B cell (primary cell): ENCODE results near the gene KLF11. TPM values are rescaled to one million over a fixed set of nuclear protein-coding genes. Genes with fewer than 3 reads are reported as not detected.
"Not testable (repeated sequence)": the region's sequence is repeated elsewhere in the genome, so short reads cannot be mapped to it uniquely, and the experiment has no call there.

Experiments
- ATAC-seq: fragments of 200-7000 bp; cut with Tn5 transposase; one replicate; pipeline ENCODE4 v1.10.0; 2021; ENCODE audit warnings: low read depth, mild to moderate bottlenecking, moderate number of reproducible peaks, moderate library complexity
- CTCF ChIA-PET: fragments of 350-600 bp; sonication (Branson Sonifier 250); formaldehyde crosslinking; loops from one replicate; lab custom pipeline; 2021; ENCODE audit warnings: antibody characterized with exemption, inconsistent platforms; lab: Charles Lee
- POLR2A ChIA-PET: fragments of 350-600 bp; sonication (Branson Sonifier 250); formaldehyde crosslinking; loops from one replicate; lab custom pipeline; 2021; ENCODE audit warnings: antibody characterized with exemption; lab: Charles Lee
- DNase-seq: peaks from one replicate; pipeline ENCODE4 v3.0.0; 2013
- H2AFZ ChIP-seq: 2 replicates; pipeline ENCODE4 v1.6.1; 2012; ENCODE audit warnings: mild to moderate bottlenecking, low read depth, low read length; ENCODE audit not compliant: insufficient read depth, poor library complexity, severe bottlenecking
- H3K27ac ChIP-seq, 2 donors: 1 replicate in 1 of 2; 2 replicates in 1 of 2; pipeline ENCODE4 v1.5.1; 2012 to 2013; ENCODE audit warnings: low read length in 2 of 2, mild to moderate bottlenecking in 2 of 2, moderate library complexity in 1 of 2
- H3K27me3 ChIP-seq, 4 experiments: fragments of 200-600 bp in 1 of 4; sonication (generic) in 1 of 4; replicated peaks in 1 of 4; 1 replicate in 2 of 4; 2 replicates in 2 of 4; pipeline versions ENCODE4 v1.6.1 to v1.7.0; 2013 to 2016; ENCODE audit warnings: low read length in 3 of 4, mild to moderate bottlenecking in 2 of 4, mixed read lengths in 1 of 4, moderate library complexity in 1 of 4; ENCODE audit not compliant: insufficient read depth in 4 of 4, control insufficient read depth in 3 of 4; ENCODE audit errors: control extremely low read depth in 1 of 4
- H3K36me3 ChIP-seq, 2 experiments: replicated peaks in 1 of 2; 1 replicate in 1 of 2; 2 replicates in 1 of 2; pipeline versions ENCODE4 v1.6.1 to v1.7.1; 2013; ENCODE audit warnings: low read length in 1 of 2; ENCODE audit not compliant: insufficient read depth in 2 of 2, control insufficient read depth in 1 of 2; ENCODE audit errors: control extremely low read depth in 1 of 2, extremely low read depth in 1 of 2
- H3K4me1 ChIP-seq, 2 donors: fragments of 200-600 bp in 1 of 2; sonication (generic) in 1 of 2; 1 replicate in 1 of 2; 2 replicates in 1 of 2; pipeline versions ENCODE4 v1.5.1 to v1.6.1; 2013 to 2017; ENCODE audit warnings: low read length in 2 of 2; ENCODE audit not compliant: control insufficient read depth in 2 of 2, insufficient read depth in 2 of 2
- H3K4me2 ChIP-seq: replicated peaks from 2 replicates; pipeline ENCODE3; 2012; ENCODE audit warnings: mild to moderate bottlenecking, low read depth, low read length; ENCODE audit not compliant: poor library complexity, severe bottlenecking
- H3K4me3 ChIP-seq, 5 experiments: fragments of 200-600 bp in 1 of 5; sonication (generic) in 1 of 5; 1 replicate in 3 of 5; 2 replicates in 2 of 5; pipeline versions ENCODE4 v1.5.1 to v1.7.0; 2011 to 2016; ENCODE audit warnings: low read length in 4 of 5, mild to moderate bottlenecking in 4 of 5, low read depth in 2 of 5, control low read depth in 1 of 5, moderate library complexity in 1 of 5; ENCODE audit not compliant: insufficient read depth in 1 of 5; ENCODE audit errors: control extremely low read depth in 1 of 5, extremely low read depth in 1 of 5
- H3K79me2 ChIP-seq: fragments of 200-600 bp; sonication (generic); one replicate; pipeline ENCODE4 v1.6.0; 2016; ENCODE audit warnings: low read length; ENCODE audit not compliant: control insufficient read depth, insufficient read depth
- H3K9ac ChIP-seq: fragments of 200-600 bp; sonication (generic); 2 replicates; pipeline ENCODE4 v1.6.1; 2017; ENCODE audit warnings: mild to moderate bottlenecking, low read length, moderate library complexity
- H3K9me3 ChIP-seq, 3 donors: one replicate each; pipeline versions ENCODE4 v1.6.1 to v1.7.1; 2013; ENCODE audit warnings: low read length in 2 of 3; ENCODE audit not compliant: control insufficient read depth in 2 of 3, insufficient read depth in 1 of 3; ENCODE audit errors: control extremely low read depth in 1 of 3
- H4K20me1 ChIP-seq: 2 replicates; pipeline ENCODE4 v1.6.0; 2012; ENCODE audit warnings: mild to moderate bottlenecking, low read length; ENCODE audit not compliant: insufficient read depth, control insufficient read depth, poor library complexity, severe bottlenecking
- H3K27ac Mint-ChIP-seq: one replicate; pipeline ENCODE4 v1.8.0; 2021; ENCODE audit warnings: mixed read lengths
- H3K27me3 Mint-ChIP-seq: one replicate; pipeline ENCODE4 v1.8.0; 2021; ENCODE audit warnings: mixed read lengths
- H3K4me1 Mint-ChIP-seq: one replicate; pipeline ENCODE4 v1.8.0; 2021; ENCODE audit warnings: mixed read lengths
- H3K4me3 Mint-ChIP-seq: one replicate; pipeline ENCODE4 v1.8.0; 2021; ENCODE audit warnings: mixed read lengths
- H3K9me3 Mint-ChIP-seq: one replicate; pipeline ENCODE4 v1.8.0; 2022; ENCODE audit warnings: mixed read lengths; ENCODE audit not compliant: insufficient read depth
- WGBS: methylation state at CpG from one replicate; pipeline ENCODE4 v1.1.5; 2013; ENCODE audit warnings: missing lambda C conversion rate; ENCODE audit not compliant: insufficient coverage; 5-methylcytosine and 5-hydroxymethylcytosine counted together
- intact Hi-C: fragments of 100-400 bp; cut with micrococcal nuclease; formaldehyde crosslinking; loops from one replicate; pipeline ENCODE4 v1.10.0; 2022
- polyA plus RNA-seq: library from polyadenylated mRNA; depleted of rRNA; stranded (reverse); fragments of >200 nt; gene quantifications from 2 replicates; pipeline ENCODE4 v1.2.3, GENCODE V29; 2012
- total RNA-seq, 2 donors: library from RNA; stranded (reverse); fragments of 120-200 nt in 1 of 2; gene quantifications; 1 replicate in 1 of 2; 2 replicates in 1 of 2; pipeline versions ENCODE4 v1.2.3 to v1.2.4, GENCODE V29; 2013 to 2022

KLF11 gene
- total and polyA plus RNA-seq, 2 donors (not counting 1 experiment from before 2014, with no cell fraction given), result 20.8 to 48.4 TPM

- H3K27ac ChIP-seq, DNase-seq, H2AFZ ChIP-seq, H4K20me1 ChIP-seq, intact Hi-C loops, H3K9ac ChIP-seq, POLR2A ChIA-PET, H3K27me3 ChIP-seq, CTCF ChIA-PET, H3K27ac Mint-ChIP-seq, H3K4me1 ChIP-seq, H3K27me3 Mint-ChIP-seq, H3K4me1 Mint-ChIP-seq, H3K4me3 ChIP-seq, H3K4me2 ChIP-seq, H3K36me3 ChIP-seq, H3K9me3 Mint-ChIP-seq, H3K79me2 ChIP-seq, H3K4me3 Mint-ChIP-seq, ATAC-seq: not testable (repeated sequence)
- 97% methylated on average over 50 of the region's 52 CpGs for WGBS
- H3K9me3 ChIP-seq, result peaks cover 0 to 13% (median 0%) of the 10 kb centered on the region in 3 donors
Observed at GRCh38 chr2:10010861-10011605, 32.3 kb upstream of the KLF11 start.

GRCh38 chr2:10011606-10012325, 31.6 kb upstream of the KLF11 start:
- H3K36me3 ChIP-seq, CTCF ChIA-PET, ATAC-seq, H3K27me3 Mint-ChIP-seq, H3K27me3 ChIP-seq, intact Hi-C loops, DNase-seq, H3K9me3 Mint-ChIP-seq, H4K20me1 ChIP-seq, H3K4me1 Mint-ChIP-seq, H3K4me1 ChIP-seq, H3K9ac ChIP-seq, H3K4me2 ChIP-seq, H3K4me3 Mint-ChIP-seq, H3K27ac Mint-ChIP-seq, POLR2A ChIA-PET, H3K27ac ChIP-seq, H3K79me2 ChIP-seq, H3K4me3 ChIP-seq, H2AFZ ChIP-seq: not testable (repeated sequence)
- H3K9me3 ChIP-seq, result peaks cover 0 to 12% (median 0%) of the 10 kb centered on the region in 3 donors
- 90% methylated on average over 35 of the region's 61 CpGs for WGBS

- 96% methylated on average over 34 of the region's 37 CpGs for WGBS
- H3K27me3 Mint-ChIP-seq, H3K9me3 Mint-ChIP-seq: not testable (repeated sequence)
Observed at GRCh38 chr2:10012366-10012962, 30.9 kb upstream of the KLF11 start.

More at GRCh38 chr2:10012366-10012962, 30.9 kb upstream of the KLF11 start:
- H3K27ac Mint-ChIP-seq, H2AFZ ChIP-seq, DNase-seq, H3K27me3 ChIP-seq, H3K4me1 ChIP-seq, H3K4me1 Mint-ChIP-seq, POLR2A ChIA-PET, H3K79me2 ChIP-seq, H3K36me3 ChIP-seq, H3K9ac ChIP-seq, H3K4me3 Mint-ChIP-seq, H3K4me3 ChIP-seq, H3K4me2 ChIP-seq, intact Hi-C loops, CTCF ChIA-PET, ATAC-seq, H3K27ac ChIP-seq, H4K20me1 ChIP-seq: not testable (repeated sequence)
- H3K9me3 ChIP-seq, result peaks cover 0 to 18% (median 0%) of the 10 kb centered on the region in 3 donors
